K562 (cell line): ENCODE data around the gene TCEA3. TPM values are rescaled to one million over a fixed set of nuclear protein-coding genes. Genes with fewer than 3 reads are reported as not detected.

ENCODE experiments used
- ARID1B ChIP-seq: fragments of 450-650 bp; IDR thresholded peaks from 2 replicates; pipeline ENCODE4 v1.6.1; 2016; ENCODE audit warnings: antibody characterized with exemption, mild to moderate bottlenecking, inconsistent platforms
- BRD9 ChIP-seq: fragments of 450-650 bp; IDR thresholded peaks from 2 replicates; pipeline ENCODE4 v1.6.1; 2018; ENCODE audit warnings: low read depth; ENCODE audit not compliant: partially characterized antibody
- C11orf30 ChIP-seq: fragments of 450-650 bp; IDR thresholded peaks from 2 replicates; pipeline ENCODE4 v1.6.1; 2016; ENCODE audit warnings: low read depth, mild to moderate bottlenecking
- CHD1 ChIP-seq: fragments of 200-600 bp; sonication (generic); IDR thresholded peaks from one replicate; pipeline ENCODE4 v1.6.1; 2012; ENCODE audit warnings: mild to moderate bottlenecking, moderate library complexity, low read length, inconsistent platforms
- CHD2 ChIP-seq: IDR thresholded peaks from 2 replicates; pipeline ENCODE4 v1.6.1; 2011; ENCODE audit warnings: low read depth, low read length
- EP400 ChIP-seq: fragments of 450-650 bp; IDR thresholded peaks from 2 replicates; pipeline ENCODE4 v1.6.1; 2017; ENCODE audit warnings: antibody characterized with exemption, mild to moderate bottlenecking, moderate library complexity
- FIP1L1 ChIP-seq: fragments of 200-400 bp; formaldehyde crosslinking; IDR thresholded peaks from 2 replicates; pipeline ENCODE4 v1.6.1; 2018; ENCODE audit warnings: mild to moderate bottlenecking, low read depth, low read length; ENCODE audit not compliant: poor library complexity, severe bottlenecking
- GATA2 ChIP-seq: sonication (generic); formaldehyde crosslinking; IDR thresholded peaks from 2 replicates; pipeline ENCODE4 v1.4.0; 2020; ENCODE audit warnings: mild to moderate bottlenecking, missing genetic modification reagents
- ILF3 ChIP-seq: fragments of 450-650 bp; IDR thresholded peaks from 2 replicates; pipeline ENCODE4 v1.6.1; 2018; ENCODE audit warnings: antibody characterized with exemption, mild to moderate bottlenecking, moderate library complexity, borderline replicate concordance
- MAFG ChIP-seq: fragments of 450-650 bp; conservative IDR thresholded peaks from 2 replicates; pipeline ENCODE4 v1.6.1; 2016; ENCODE audit warnings: missing genetic modification characterization, missing compliant biosample characterization
- MBD2 ChIP-seq: sonication (generic); IDR thresholded peaks from 2 replicates; pipeline ENCODE4 v1.6.1; 2016; ENCODE audit warnings: low read depth, borderline replicate concordance
- RAD21 ChIP-seq, 2 experiments: fragments of 250-450 bp in 1 of 2; fragments of 450-650 bp in 1 of 2; sonication (Bioruptor Pico) in 1 of 2; formaldehyde crosslinking in 1 of 2; IDR thresholded peaks in 1 of 2; conservative IDR thresholded peaks in 1 of 2; 2 replicates each; pipeline versions ENCODE4 v1.4.0 to v1.8.0; 2020 to 2022; ENCODE audit warnings: mild to moderate bottlenecking in 2 of 2, moderate library complexity in 1 of 2
- ZNF324 ChIP-seq: fragments of 250-450 bp; sonication (Bioruptor Pico); IDR thresholded peaks from 2 replicates; pipeline ENCODE4 v1.4.0; 2020; ENCODE audit warnings: mild to moderate bottlenecking
- polyA plus RNA-seq, 8 experiments: library from polyadenylated mRNA; depleted of rRNA in 4 of 8; stranded (reverse) in 5 of 8; unstranded in 3 of 8; fragments of >200 nt; fragmentation: Nextera tagmentation in 2 of 8; fragmentation: Illumina TruSeq in 1 of 8; extraction: Ambion mirVana in 2 of 8; extraction: Trizol in 1 of 8; gene quantifications; 2 replicates each; pipeline versions ENCODE4 v1.2.1 to v1.2.3, GENCODE V29; 2011 to 2014; ENCODE audit warnings: inconsistent platforms in 1 of 8, missing spikeins in 1 of 8
- total RNA-seq, 7 experiments: library from RNA; depleted of rRNA in 6 of 7; stranded (reverse); fragments of >200 nt in 6 of 7; fragmentation: Illumina TruSeq in 2 of 7; extraction: Trizol in 2 of 7; gene quantifications; 2 replicates each; pipeline versions ENCODE4 v1.2.1 to v1.2.3, GENCODE V29; 2011 to 2021; ENCODE audit warnings: low replicate concordance in 1 of 7
- TF ChIP-seq, protein P1 (sequence below): fragments of 450-650 bp; IDR thresholded peaks from 2 replicates; pipeline ENCODE4 v1.6.1; 2018; ENCODE audit not compliant: partially characterized antibody
- TF ChIP-seq, protein P2 (sequence below): sonication (generic); formaldehyde crosslinking; IDR thresholded peaks from 2 replicates; pipeline ENCODE4 v1.8.0; 2023; ENCODE audit warnings: mild to moderate bottlenecking, missing genetic modification reagents
- TF ChIP-seq, protein P3 (sequence below): fragments of 250-450 bp; sonication (Bioruptor Pico); IDR thresholded peaks from 2 replicates; pipeline ENCODE4 v1.8.0; 2021; ENCODE audit warnings: moderate library complexity, mild to moderate bottlenecking, inconsistent platforms
- TF ChIP-seq, protein P4 (sequence below): fragments of 250-450 bp; sonication (Bioruptor Pico); IDR thresholded peaks from 2 replicates; pipeline ENCODE4 v1.5.0; 2021; ENCODE audit warnings: mild to moderate bottlenecking, moderate library complexity

The TCEA3 gene
- total and polyA plus RNA-seq, 9 of the 15 experiments (the other 6 are each of a cell fraction or from before 2014, with no cell fraction given) = 0.03 to 0.55 (median 0.36) TPM

- TF ChIP-seq, protein P1, sequence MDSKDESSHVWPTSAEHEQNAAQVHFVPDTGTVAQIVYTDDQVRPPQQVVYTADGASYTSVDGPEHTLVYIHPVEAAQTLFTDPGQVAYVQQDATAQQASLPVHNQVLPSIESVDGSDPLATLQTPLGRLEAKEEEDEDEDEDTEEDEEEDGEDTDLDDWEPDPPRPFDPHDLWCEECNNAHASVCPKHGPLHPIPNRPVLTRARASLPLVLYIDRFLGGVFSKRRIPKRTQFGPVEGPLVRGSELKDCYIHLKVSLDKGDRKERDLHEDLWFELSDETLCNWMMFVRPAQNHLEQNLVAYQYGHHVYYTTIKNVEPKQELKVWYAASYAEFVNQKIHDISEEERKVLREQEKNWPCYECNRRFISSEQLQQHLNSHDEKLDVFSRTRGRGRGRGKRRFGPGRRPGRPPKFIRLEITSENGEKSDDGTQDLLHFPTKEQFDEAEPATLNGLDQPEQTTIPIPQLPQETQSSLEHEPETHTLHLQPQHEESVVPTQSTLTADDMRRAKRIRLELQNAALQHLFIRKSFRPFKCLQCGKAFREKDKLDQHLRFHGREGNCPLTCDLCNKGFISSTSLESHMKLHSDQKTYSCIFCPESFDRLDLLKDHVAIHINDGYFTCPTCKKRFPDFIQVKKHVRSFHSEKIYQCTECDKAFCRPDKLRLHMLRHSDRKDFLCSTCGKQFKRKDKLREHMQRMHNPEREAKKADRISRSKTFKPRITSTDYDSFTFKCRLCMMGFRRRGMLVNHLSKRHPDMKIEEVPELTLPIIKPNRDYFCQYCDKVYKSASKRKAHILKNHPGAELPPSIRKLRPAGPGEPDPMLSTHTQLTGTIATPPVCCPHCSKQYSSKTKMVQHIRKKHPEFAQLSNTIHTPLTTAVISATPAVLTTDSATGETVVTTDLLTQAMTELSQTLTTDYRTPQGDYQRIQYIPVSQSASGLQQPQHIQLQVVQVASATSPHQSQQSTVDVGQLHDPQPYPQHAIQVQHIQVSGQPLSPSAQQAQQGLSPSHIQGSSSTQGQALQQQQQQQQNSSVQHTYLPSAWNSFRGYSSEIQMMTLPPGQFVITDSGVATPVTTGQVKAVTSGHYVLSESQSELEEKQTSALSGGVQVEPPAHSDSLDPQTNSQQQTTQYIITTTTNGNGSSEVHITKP = peak; percentile 48
- TF ChIP-seq MAFG (no peak), EP400 (peak; percentile 43; the same call in 1 of the 2 replicates), ILF3 (no peak), CHD1 (no peak), CHD2 (peak; percentile 85), GATA2 (CRISPR knock-in tag) (no peak), ARID1B (peak; percentile 40), RAD21 (CRISPR knock-in tag; conservative IDR thresholded peaks at IDR 0.05 in 1 of 2, IDR thresholded peaks at IDR 0.05 in 1 of 2) (no peak), FIP1L1 (no peak), C11orf30 (no peak), MBD2 (peak; percentile 98), ZNF324 (no peak), BRD9 (peak; percentile 51)
- TF ChIP-seq, protein P2, sequence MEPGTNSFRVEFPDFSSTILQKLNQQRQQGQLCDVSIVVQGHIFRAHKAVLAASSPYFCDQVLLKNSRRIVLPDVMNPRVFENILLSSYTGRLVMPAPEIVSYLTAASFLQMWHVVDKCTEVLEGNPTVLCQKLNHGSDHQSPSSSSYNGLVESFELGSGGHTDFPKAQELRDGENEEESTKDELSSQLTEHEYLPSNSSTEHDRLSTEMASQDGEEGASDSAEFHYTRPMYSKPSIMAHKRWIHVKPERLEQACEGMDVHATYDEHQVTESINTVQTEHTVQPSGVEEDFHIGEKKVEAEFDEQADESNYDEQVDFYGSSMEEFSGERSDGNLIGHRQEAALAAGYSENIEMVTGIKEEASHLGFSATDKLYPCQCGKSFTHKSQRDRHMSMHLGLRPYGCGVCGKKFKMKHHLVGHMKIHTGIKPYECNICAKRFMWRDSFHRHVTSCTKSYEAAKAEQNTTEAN = 0 out of 2 replicates have a peak, but pooled peaks have one; percentile 24
- TF ChIP-seq, protein P3, sequence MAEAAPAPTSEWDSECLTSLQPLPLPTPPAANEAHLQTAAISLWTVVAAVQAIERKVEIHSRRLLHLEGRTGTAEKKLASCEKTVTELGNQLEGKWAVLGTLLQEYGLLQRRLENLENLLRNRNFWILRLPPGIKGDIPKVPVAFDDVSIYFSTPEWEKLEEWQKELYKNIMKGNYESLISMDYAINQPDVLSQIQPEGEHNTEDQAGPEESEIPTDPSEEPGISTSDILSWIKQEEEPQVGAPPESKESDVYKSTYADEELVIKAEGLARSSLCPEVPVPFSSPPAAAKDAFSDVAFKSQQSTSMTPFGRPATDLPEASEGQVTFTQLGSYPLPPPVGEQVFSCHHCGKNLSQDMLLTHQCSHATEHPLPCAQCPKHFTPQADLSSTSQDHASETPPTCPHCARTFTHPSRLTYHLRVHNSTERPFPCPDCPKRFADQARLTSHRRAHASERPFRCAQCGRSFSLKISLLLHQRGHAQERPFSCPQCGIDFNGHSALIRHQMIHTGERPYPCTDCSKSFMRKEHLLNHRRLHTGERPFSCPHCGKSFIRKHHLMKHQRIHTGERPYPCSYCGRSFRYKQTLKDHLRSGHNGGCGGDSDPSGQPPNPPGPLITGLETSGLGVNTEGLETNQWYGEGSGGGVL = no peak
- TF ChIP-seq, protein P4, sequence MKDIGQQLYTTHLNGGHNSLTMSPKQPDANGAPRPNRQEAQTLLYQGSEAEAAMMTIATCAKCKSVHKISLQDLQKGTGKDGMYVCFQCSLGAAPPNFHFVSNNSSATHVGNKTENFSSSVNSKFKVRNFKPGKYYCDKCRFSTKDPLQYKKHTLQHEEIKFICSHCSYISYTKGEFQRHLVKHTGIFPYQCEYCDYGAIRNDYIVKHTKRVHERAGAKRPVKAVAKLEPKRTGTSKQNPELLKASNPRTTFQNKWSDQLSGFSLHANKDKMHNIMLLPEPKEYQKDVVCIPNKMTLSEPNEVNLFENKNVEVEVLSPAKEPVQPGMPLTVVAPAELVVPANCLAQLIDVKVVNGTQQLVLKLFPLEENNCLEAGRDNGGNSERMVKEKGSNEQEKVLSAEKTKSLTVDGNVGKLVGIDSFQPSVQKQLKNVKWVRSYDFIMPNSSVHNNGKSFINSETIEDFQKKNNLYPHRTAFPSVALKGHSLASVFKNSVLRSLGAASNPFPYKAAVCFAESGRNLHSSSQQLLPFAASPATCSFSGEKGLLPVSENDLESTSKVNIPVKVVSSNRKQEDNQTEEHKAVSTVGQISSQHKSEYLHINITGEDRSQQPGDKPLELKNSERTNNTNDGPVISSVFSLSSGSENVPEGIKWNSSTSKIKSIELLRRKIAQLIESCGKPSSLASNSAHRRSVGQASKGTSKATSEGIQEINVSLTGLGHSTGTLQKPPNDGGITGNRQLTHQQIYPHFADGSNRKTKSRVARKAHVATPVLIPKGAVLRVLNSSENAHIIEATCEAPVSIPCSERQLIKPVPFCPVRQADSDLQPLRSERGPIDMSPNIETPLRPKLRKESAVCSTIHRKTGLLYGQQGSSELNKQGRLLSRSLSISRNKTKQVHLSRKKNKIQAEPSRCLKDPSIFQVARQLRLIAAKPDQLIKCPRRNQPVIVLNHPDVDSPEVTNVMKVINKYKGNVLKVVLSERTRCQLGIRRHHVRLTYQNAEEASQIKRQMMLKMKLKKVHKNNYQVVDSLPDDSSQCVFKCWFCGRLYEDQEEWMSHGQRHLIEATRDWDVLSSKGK = no peak
These were observed 56.6 kb downstream of the TCEA3 start (continued) for GRCh38 chr1:23367791-23368561.
